SU-DHL-6 (cell line): Measurements from ENCODE around the gene LRWD1.

Experiments
- EZH2phosphoT487 ChIP-seq: fragments of 200-600 bp; sonication (generic), shearing (Covaris generic); conservative IDR thresholded peaks from 2 replicates; pipeline ENCODE4 v1.6.1; 2018; ENCODE audit warnings: mild to moderate bottlenecking, antibody characterized with exemption, low read length, moderate library complexity, mixed read lengths
- TF ChIP-seq, protein P1 (sequence below): fragments of 200-600 bp; sonication (generic); IDR thresholded peaks from one replicate; pipeline ENCODE4 v1.5.1; 2017; ENCODE audit warnings: antibody characterized with exemption, mild to moderate bottlenecking, low read length, moderate library complexity; ENCODE audit not compliant: insufficient read depth, poor library complexity, severe bottlenecking

DNA sequence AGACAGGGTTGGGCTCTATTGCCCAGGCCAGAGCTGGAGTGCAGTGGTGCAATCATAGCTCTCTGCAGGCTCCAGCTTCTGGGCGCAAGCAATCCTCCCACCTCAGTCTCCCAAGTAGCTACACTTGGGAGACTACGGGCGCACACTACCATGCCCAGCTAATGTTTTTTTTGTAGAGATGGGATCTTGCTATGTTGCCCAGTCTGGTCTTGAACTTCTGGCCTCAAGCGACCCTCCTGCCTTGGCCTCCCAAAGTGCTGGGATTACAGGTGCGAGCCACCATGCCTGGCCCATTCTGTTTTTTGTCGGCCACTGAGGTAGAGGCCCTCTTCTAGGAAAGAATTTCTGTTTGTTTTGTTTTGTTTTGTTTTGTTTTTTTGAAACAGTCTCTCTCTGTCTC, 12.3 kb upstream of the LRWD1 start:
- TF ChIP-seq, protein P1, sequence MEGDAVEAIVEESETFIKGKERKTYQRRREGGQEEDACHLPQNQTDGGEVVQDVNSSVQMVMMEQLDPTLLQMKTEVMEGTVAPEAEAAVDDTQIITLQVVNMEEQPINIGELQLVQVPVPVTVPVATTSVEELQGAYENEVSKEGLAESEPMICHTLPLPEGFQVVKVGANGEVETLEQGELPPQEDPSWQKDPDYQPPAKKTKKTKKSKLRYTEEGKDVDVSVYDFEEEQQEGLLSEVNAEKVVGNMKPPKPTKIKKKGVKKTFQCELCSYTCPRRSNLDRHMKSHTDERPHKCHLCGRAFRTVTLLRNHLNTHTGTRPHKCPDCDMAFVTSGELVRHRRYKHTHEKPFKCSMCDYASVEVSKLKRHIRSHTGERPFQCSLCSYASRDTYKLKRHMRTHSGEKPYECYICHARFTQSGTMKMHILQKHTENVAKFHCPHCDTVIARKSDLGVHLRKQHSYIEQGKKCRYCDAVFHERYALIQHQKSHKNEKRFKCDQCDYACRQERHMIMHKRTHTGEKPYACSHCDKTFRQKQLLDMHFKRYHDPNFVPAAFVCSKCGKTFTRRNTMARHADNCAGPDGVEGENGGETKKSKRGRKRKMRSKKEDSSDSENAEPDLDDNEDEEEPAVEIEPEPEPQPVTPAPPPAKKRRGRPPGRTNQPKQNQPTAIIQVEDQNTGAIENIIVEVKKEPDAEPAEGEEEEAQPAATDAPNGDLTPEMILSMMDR: no peak
- no peak for TF ChIP-seq EZH2phosphoT487
